Body of pancreas (tissue), 4 donors: Measurements from ENCODE around the gene GTF2A2. TPM values are rescaled to one million over a fixed set of nuclear protein-coding genes. Genes with fewer than 3 reads are reported as not detected.

ENCODE experiments used
- ATAC-seq: fragments of 150-250 bp; one replicate; pipeline ENCODE4 v1.9.1; 2016
- DNase-seq, 4 donors: peaks; one replicate each; pipeline ENCODE4 v3.0.0-alpha.2; 2019
- H3K27ac ChIP-seq, 4 donors: fragments of 200-600 bp; sonication (generic); 1 replicate in 3 of 4; 2 replicates in 1 of 4; pipeline versions ENCODE4 v1.5.1 to v1.6.1; 2016 to 2019; ENCODE audit warnings: mild to moderate bottlenecking in 1 of 4, mixed read lengths in 1 of 4, moderate library complexity in 1 of 4
- H3K27me3 ChIP-seq, 2 donors: fragments of 200-600 bp; sonication (generic); one replicate each; pipeline ENCODE4 v1.6.0; 2016; ENCODE audit warnings: mild to moderate bottlenecking in 1 of 2
- H3K36me3 ChIP-seq, 2 donors: fragments of 200-600 bp; sonication (generic); replicated peaks in 1 of 2; 2 replicates each; pipeline ENCODE4 v1.5.1; 2016; ENCODE audit warnings: low read depth in 2 of 2; ENCODE audit not compliant: insufficient read depth in 1 of 2
- H3K4me1 ChIP-seq: fragments of 200-600 bp; sonication (generic); one replicate; pipeline ENCODE4 v1.6.0; 2016
- H3K4me3 ChIP-seq, 2 donors: fragments of 200-600 bp; sonication (generic); 1 replicate in 1 of 2; 2 replicates in 1 of 2; pipeline ENCODE4 v1.5.1; 2016 to 2019
- H3K9me3 ChIP-seq, 3 donors: fragments of 200-600 bp; sonication (generic); 1 replicate in 2 of 3; 2 replicates in 1 of 3; pipeline ENCODE4 v1.5.1; 2016
- POLR2A ChIP-seq, 3 donors: fragments of 450-650 bp; IDR thresholded peaks; one replicate each; pipeline ENCODE4 v1.6.1; 2016; ENCODE audit warnings: antibody characterized with exemption in 3 of 3, mild to moderate bottlenecking in 2 of 3
- WGBS, 2 donors: methylation state at CpG; one replicate each; pipeline ENCODE4 v1.1.5; 2017; 5-methylcytosine and 5-hydroxymethylcytosine counted together
- intact Hi-C: fragments of 100-400 bp; cut with DNase I; formaldehyde crosslinking; loops from one replicate; pipeline ENCODE4 v1.15.1; 2023
- total RNA-seq, 2 donors: library from RNA; depleted of rRNA; stranded (reverse); fragments of >200 nt; gene quantifications; one replicate each; pipeline ENCODE4 v1.1.0, GENCODE V29; 2016
- TF ChIP-seq, protein P1 (sequence below), 7 experiments: fragments of 450-650 bp in 4 of 7; fragments of 200-600 bp in 3 of 7; sonication (generic) in 3 of 7; IDR thresholded peaks; one replicate each; pipeline ENCODE4 v1.5.1; 2016 to 2019; ENCODE audit warnings: antibody characterized with exemption in 7 of 7

Gene GTF2A2
- total RNA-seq, 2 donors from 2014 or later, result 9.1 to 10.2 TPM

DNA sequence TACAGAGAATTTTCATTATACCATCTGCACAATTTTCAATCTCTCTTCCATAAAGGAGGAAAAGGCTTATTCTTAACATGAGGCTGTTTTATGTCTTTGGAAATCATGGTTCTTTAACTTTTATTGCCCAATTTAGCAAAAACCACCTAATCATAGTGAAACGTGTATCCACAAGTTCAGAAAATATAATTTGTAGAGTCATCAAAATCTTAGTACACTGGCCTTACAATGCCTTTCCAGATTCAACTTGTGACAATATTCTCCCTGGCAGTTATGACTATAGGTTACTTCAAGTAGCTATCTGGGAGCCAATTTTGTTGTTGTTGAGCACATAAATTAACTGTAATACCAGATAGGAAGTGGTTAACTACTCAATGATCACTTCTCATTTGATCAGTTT is 20.9 kb upstream of the GTF2A2 start:
- Histone ChIP-seq H3K4me3 (no peak overlapping the region), H3K27me3 (no peaks in the 10 kb centered on the region), H3K9me3 (no peaks in the 10 kb centered on the region), H3K36me3 (peaks cover 0 to 60% of the 10 kb centered on the region in 2 donors), H3K4me1 (no peaks in the 10 kb centered on the region), H3K27ac (no peak overlapping the region)
- no peak for ATAC-seq
- TF ChIP-seq, protein P1, sequence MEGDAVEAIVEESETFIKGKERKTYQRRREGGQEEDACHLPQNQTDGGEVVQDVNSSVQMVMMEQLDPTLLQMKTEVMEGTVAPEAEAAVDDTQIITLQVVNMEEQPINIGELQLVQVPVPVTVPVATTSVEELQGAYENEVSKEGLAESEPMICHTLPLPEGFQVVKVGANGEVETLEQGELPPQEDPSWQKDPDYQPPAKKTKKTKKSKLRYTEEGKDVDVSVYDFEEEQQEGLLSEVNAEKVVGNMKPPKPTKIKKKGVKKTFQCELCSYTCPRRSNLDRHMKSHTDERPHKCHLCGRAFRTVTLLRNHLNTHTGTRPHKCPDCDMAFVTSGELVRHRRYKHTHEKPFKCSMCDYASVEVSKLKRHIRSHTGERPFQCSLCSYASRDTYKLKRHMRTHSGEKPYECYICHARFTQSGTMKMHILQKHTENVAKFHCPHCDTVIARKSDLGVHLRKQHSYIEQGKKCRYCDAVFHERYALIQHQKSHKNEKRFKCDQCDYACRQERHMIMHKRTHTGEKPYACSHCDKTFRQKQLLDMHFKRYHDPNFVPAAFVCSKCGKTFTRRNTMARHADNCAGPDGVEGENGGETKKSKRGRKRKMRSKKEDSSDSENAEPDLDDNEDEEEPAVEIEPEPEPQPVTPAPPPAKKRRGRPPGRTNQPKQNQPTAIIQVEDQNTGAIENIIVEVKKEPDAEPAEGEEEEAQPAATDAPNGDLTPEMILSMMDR (IDR thresholded peaks at IDR 0.05), result no peak
- TF ChIP-seq POLR2A (IDR thresholded peaks at IDR 0.05), result no peak
- intact Hi-C loops, result no loop called here
- WGBS, 2 donors, result 83 to 87% methylated on average over 1 of the region's 1 CpG
- DNase-seq, result no peak

DNA sequence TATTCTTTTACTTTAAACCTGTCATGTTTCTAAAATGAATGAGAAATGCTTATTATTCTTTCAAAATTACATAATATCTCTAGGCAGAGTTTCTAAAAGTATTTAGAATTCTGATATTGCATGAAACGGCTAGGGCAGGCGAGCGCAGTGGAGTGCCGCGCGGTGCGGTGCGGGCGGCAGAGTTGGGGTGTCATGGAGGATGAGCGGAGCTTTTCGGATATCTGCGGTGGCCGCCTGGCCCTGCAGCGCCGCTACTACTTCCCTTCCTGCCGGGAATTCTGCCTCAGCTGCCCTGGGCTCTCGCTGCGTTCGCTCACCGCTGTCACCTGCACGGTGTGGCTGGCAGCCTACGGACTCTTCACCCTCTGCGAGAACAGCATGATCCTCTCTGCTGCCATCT is 19.2 kb upstream of the GTF2A2 start:
- Histone ChIP-seq H3K9me3 (no peaks in the 10 kb centered on the region), H3K36me3 (peaks cover 0 to 63% of the 10 kb centered on the region in 2 donors), H3K4me3 (no peak overlapping the region), H3K27me3 (no peaks in the 10 kb centered on the region), H3K4me1 (no peaks in the 10 kb centered on the region), H3K27ac (no peak overlapping the region)
- no peak for ATAC-seq
- 97 to 99% methylated on average over 23 of the region's 23 CpGs for WGBS, 2 donors
- no peak for TF ChIP-seq POLR2A (IDR thresholded peaks at IDR 0.05)
- TF ChIP-seq, protein P1 (IDR thresholded peaks at IDR 0.05), result no peak
- intact Hi-C loops, result no loop called here
- no peak for DNase-seq

DNA sequence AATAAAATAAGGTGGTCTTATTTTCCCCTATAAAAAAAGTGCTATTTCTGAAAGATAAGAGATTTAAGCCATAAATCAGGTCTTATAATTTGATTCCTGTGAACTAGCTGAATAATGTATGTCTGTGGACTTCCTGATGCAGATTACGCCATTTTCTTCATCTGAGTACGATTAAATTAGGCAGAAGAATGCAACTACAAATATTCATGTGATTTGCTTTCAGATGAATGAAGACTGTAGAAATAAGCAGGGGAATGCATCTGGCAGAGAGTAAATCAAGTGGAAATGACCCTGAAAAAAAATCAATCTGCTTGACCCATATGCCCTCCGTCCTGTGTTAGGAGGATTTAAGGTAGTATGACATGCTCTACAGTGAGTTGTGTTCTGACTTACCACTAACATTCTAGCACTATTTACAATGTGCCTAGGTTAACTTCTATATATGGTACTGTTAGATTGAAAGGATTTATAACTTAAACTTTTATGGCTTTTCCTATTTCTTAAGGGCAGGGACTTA is 17.1 kb upstream of the GTF2A2 start:
- WGBS, 2 donors, result 76 to 85% methylated on average over 3 of the region's 3 CpGs

DNA sequence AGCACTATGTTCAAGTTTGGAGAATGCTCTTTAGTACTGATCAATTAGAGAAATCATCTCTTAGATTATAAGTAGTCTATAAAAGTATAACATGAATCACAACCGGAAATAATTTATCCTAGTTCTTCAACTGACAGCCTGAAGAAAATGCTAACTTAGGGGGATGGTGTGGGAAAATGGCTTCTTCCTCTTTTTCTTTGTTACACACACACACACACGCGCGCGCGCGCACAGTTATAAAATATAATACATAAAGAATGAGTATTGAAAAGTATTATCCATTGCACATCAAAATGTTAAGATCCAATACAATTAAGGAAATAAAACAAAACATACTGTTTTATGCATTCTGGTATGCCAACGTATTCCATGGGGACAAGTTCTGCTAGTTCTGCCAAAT is 11.2 kb upstream of the GTF2A2 start:
- ATAC-seq (no peak), DNase-seq (no peak)
- Histone ChIP-seq H3K27ac (no peak overlapping the region), H3K4me1 (no peaks in the 10 kb centered on the region), H3K4me3 (no peak overlapping the region), H3K27me3 (no peaks in the 10 kb centered on the region), H3K9me3 (no peaks in the 10 kb centered on the region), H3K36me3 (peaks cover 0 to 37% of the 10 kb centered on the region in 2 donors)
- intact Hi-C loops, result no loop called here
- TF ChIP-seq POLR2A (IDR thresholded peaks at IDR 0.05), result no peak
- TF ChIP-seq, protein P1 (IDR thresholded peaks at IDR 0.05), result no peak
- 81 to 91% methylated on average over 8 of the region's 8 CpGs for WGBS, 2 donors

More for the DNA sequence above, 17.1 kb upstream of the GTF2A2 start:
- no peak for DNase-seq
- Histone ChIP-seq H3K27ac (no peak overlapping the region), H3K27me3 (no peaks in the 10 kb centered on the region), H3K36me3 (peaks cover 0 to 55% of the 10 kb centered on the region in 2 donors), H3K9me3 (no peaks in the 10 kb centered on the region), H3K4me1 (no peaks in the 10 kb centered on the region), H3K4me3 (no peak overlapping the region)
- no peak for ATAC-seq
- intact Hi-C loops, result no loop called here
- TF ChIP-seq, protein P1 (IDR thresholded peaks at IDR 0.05), result no peak
- no peak for TF ChIP-seq POLR2A (IDR thresholded peaks at IDR 0.05)

DNA sequence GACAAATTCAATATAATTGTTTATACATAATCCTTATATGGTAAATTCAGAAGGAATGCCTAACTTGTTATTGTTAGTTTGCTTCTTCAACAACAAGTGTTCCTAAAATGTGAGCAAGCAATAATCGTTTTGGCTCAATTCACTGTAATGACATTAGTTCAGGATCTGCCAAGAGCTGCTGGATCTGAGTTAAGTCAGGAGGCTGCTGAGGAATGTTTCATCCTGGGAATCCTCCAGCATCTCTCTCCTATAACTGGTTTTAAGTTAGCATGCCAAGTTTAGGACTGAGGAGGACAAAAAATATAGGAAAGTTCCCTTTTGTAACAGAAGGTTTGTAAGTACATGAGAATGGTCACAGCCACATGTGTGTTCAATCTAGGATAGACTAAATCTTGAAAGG is 4.9 kb upstream of the GTF2A2 start:
- DNase-seq (no peak), ATAC-seq (no peak)
- no peaks in the 10 kb centered on the region for H3K27me3 ChIP-seq
- TF ChIP-seq, protein P1 (IDR thresholded peaks at IDR 0.05), result no peak
- no peak for TF ChIP-seq POLR2A (IDR thresholded peaks at IDR 0.05)
- intact Hi-C loops, result no loop called here
- H3K9me3 ChIP-seq, result no peaks in the 10 kb centered on the region
- H3K27ac ChIP-seq, result no peak overlapping the region
- peaks cover 0 to 11% of the 10 kb centered on the region in 2 donors for H3K36me3 ChIP-seq
- 65 to 67% methylated on average over 1 of the region's 1 CpG for WGBS, 2 donors
- peaks cover 4% of the 10 kb centered on the region for H3K4me1 ChIP-seq
- no peak overlapping the region for H3K4me3 ChIP-seq
